AG10803 (cell line): ENCODE measurements around the gene DIAPH2.
A peak's percentile ranks its signal among the peaks of the same experiment; 100 is the strongest.
"Not testable (repeated sequence)": the region's sequence is repeated elsewhere in the genome, so short reads cannot be mapped to it uniquely, and the experiment has no call there.

Source experiments
- DNase-seq: peaks from one replicate; pipeline ENCODE4 v3.0.0; 2010; ENCODE audit warnings: low read depth
- H3K4me3 ChIP-seq: 2 replicates; pipeline ENCODE4 v1.5.1; 2011; ENCODE audit warnings: mild to moderate bottlenecking, low read length, control low read depth
- TF ChIP-seq, protein P1 (sequence below): conservative IDR thresholded peaks from 2 replicates; pipeline ENCODE4 v1.5.1; 2011; ENCODE audit warnings: mild to moderate bottlenecking, low read length, control low read depth, inconsistent platforms

The DIAPH2 gene

DNA sequence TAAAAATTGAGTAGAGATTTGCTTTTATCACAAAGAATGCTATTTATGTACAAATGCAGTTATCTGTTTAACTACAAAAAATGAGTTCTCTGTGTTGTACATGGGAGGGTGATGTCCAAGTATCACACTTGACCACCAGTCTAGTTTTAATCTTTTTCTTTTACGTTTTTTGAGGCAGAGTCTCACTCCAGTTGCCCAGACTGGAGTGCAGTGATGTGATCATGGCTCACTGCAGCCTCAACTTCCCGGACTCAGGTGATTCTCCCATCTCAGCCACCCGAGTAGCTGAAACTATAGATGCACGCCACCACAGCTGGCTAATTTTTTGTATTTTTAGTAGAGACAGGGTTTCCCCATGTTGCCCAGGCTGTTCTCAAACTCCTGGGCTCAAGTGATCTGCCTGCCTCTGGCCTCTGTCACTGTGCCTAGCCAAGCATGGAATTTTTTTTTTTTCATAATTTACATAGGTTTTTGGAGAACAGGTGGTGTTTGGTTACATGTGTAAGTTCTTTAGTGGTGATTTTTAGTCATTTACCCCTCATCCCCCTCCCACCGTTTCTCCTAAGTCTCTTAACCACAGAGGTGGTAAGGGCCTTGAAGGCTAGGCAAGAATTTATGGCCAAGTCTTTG lies 151.1 kb downstream of the DIAPH2 start:
- TF ChIP-seq, protein P1, sequence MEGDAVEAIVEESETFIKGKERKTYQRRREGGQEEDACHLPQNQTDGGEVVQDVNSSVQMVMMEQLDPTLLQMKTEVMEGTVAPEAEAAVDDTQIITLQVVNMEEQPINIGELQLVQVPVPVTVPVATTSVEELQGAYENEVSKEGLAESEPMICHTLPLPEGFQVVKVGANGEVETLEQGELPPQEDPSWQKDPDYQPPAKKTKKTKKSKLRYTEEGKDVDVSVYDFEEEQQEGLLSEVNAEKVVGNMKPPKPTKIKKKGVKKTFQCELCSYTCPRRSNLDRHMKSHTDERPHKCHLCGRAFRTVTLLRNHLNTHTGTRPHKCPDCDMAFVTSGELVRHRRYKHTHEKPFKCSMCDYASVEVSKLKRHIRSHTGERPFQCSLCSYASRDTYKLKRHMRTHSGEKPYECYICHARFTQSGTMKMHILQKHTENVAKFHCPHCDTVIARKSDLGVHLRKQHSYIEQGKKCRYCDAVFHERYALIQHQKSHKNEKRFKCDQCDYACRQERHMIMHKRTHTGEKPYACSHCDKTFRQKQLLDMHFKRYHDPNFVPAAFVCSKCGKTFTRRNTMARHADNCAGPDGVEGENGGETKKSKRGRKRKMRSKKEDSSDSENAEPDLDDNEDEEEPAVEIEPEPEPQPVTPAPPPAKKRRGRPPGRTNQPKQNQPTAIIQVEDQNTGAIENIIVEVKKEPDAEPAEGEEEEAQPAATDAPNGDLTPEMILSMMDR: no peak
- no peak overlapping the region for H3K4me3 ChIP-seq
- DNase-seq: no peak

DNA sequence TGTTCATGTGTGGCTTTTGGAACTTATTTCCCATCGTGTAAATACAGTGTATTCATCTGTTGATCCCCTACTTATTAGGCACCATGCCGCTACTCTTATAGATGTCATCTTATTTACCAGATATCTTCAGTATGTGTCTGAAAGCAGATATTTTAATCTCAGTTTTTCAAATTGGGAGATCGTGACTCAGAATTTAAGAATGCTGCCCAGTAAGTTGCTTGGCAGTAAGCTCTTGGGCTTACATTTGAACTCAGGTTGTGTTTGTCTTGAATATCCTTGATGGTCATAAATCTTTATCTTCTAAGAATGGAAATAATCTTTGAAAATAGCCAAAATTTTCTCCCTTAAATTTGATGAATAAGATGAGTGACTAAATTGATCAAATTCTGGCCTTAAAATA lies 153.2 kb downstream of the DIAPH2 start:
- peak; percentile 17 for DNase-seq
- H3K4me3 ChIP-seq: no peak overlapping the region
- TF ChIP-seq, protein P1: no peak

DNA sequence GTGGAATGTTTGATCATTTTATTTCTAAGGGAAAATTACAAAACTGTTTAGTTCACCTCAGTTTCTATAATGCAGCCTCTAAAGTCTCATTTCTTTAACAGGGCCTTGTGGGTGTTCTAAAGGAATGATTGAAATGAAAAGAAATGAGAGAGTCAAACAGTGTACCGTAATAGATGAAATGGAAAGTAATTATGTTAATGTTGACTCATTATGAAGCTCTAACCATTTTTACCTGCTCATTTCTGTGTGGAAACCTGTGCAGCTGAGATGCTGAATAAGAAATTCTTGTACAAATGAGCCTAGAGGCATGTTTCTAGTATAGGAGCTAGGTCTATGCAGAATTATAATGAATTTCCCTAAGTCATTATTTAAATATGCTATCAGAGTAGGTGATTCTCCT lies 153.9 kb downstream of the DIAPH2 start:
- no peak for DNase-seq
- no peak overlapping the region for H3K4me3 ChIP-seq
- TF ChIP-seq, protein P1: no peak

DNA sequence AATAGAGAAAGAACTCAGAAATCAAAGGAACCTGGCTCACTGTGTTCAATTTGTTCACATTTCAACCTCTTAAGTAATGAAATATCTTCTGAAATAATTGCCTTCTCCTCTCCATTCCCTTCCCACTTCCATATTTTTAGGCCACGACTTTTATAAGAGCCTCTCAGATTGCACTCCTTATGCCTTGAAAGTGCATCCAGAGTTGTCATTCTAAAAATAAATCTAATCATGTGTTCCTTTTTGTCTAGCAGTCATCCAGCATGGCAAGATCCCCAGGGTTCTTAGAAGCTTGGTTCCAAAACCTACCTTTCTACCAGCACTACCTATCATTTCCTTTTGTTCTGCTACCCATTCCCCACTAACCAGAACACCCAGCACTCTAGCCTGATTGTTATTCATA lies 156.7 kb downstream of the DIAPH2 start:
- DNase-seq: no peak
- TF ChIP-seq, protein P1: no peak
- no peak overlapping the region for H3K4me3 ChIP-seq

DNA sequence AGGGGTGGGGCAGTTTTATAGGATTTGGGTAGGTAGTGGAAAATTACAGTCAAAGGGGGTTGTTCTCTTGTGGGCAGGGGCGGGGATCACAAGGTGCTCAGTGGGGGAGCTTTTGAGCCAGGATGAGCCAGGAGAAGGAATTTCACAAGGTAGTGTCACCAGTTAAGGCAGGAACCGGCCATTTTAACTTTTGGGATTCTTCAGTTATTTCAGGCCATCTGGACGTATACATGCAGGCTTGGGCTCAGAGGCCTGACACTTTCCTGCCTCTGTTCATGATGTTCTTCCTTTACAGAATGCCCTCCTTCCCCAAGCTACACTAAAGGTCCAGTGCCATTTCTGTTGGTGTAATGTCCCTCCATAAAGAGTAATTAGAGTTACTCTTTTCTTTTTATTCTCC lies 157.2 kb downstream of the DIAPH2 start:
- DNase-seq: not testable (repeated sequence)

DNA sequence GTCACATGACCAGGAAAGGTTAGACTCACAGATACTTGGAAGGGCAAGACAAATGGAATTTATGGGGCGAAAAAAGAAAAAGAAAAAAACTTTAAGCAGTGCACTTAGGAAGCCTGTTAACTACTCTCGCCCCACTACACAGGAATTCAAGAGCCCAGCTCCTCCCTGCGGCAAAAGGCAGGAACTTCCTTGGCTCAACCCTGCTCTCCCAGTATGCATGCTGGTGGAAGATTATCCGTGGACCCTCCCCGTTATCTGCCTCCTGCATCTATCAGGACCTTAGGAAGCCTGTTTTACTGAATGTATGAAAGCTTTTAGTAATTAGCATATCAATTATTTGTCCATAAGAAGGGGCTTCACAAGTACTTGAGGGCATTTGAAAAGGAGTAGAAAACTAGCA lies 158.9 kb downstream of the DIAPH2 start:
- no peak overlapping the region for H3K4me3 ChIP-seq
- no peak for DNase-seq
- TF ChIP-seq, protein P1: no peak

More for the DNA sequence above, 157.2 kb downstream of the DIAPH2 start:
- H3K4me3 ChIP-seq: not testable (repeated sequence)

DNA sequence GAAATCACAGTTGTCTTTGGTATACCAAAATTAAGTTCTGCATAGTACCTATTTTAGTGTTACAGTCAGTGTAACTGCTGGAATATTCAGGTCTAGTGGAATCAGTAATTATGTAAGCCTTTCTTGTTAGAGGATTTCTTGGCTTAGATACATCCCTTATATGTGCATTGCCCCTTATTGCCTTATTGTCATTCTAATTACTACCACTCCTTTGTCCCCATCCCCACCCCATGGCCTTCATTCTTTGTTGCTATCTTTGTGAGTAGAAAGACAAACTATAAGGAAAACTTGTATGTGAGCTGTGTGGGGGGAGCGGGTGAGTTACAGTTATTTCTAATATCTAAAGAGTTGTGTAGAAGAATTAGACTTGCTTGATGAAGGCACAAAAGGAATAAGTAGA lies 162.2 kb downstream of the DIAPH2 start:
- no peak for DNase-seq
- TF ChIP-seq, protein P1: no peak
- no peak overlapping the region for H3K4me3 ChIP-seq

DNA sequence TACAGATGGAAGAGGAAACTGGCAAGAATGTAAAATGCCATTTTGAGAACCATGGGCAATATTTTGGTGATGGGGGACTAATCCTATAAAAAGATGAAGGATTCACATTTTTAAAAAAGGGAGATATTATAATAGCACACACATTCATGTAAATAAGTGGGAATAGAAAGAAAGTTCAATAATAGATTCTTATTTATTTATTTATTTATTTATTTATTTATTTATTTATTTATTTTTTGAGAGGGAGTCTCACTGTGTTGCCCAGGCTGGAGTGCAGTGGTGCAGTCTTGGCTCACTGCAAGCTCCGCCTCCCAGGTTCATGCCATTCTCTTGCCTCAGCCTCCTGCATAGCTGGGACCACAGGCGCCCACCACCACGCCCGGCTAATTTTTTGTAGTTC lies 174.8 kb downstream of the DIAPH2 start:
- not testable (repeated sequence) for DNase-seq, H3K4me3 ChIP-seq
